OCI-LY3 (cell line): ENCODE data around the gene NR1H4.

Experiments used
- H2AFZ ChIP-seq: fragments of 200-600, 300-600 bp; shearing (Covaris generic); 2 replicates; pipeline ENCODE4 v1.6.0; 2014; ENCODE audit warnings: antibody characterized with exemption, low read depth, low read length
- H3K27ac ChIP-seq: fragments of 200-600, 300-600 bp; sonication (generic); 2 replicates; pipeline ENCODE4 v1.5.1; 2014; ENCODE audit warnings: mild to moderate bottlenecking, low read length, moderate library complexity, mixed read lengths
- H3K27me3 ChIP-seq: fragments of 200-600, 300-600 bp; sonication (generic); 2 replicates; pipeline ENCODE4 v1.6.1; 2014; ENCODE audit warnings: low read depth, low read length, mixed read lengths
- H3K36me3 ChIP-seq: fragments of 200-600, 300-600 bp; sonication (generic); replicated peaks from 2 replicates; pipeline ENCODE3; 2014; ENCODE audit warnings: low read depth, low read length, mixed read lengths
- H3K4me1 ChIP-seq: fragments of 300-600, 200-600 bp; sonication (generic); 2 replicates; pipeline ENCODE4 v1.6.1; 2014; ENCODE audit warnings: low read length, mixed read lengths
- H3K4me2 ChIP-seq: fragments of 200-600, 300-600 bp; sonication (generic); 2 replicates; pipeline ENCODE4 v1.6.1; 2014; ENCODE audit warnings: low read length, mixed read lengths
- H3K4me3 ChIP-seq: fragments of 300-600, 200-600 bp; sonication (generic); 2 replicates; pipeline ENCODE4 v1.5.1; 2014; ENCODE audit warnings: antibody characterized with exemption, mild to moderate bottlenecking, low read length, moderate library complexity
- H3K79me2 ChIP-seq: fragments of 300-600, 200-600 bp; shearing (Covaris generic); 2 replicates; pipeline ENCODE4 v1.6.1; 2014; ENCODE audit warnings: mild to moderate bottlenecking, low read length, mixed read lengths
- H3K9ac ChIP-seq: fragments of 300-600, 200-600 bp; shearing (Covaris generic); 2 replicates; pipeline ENCODE4 v1.6.0; 2014; ENCODE audit warnings: mild to moderate bottlenecking, low read length, moderate library complexity
- H3K9me3 ChIP-seq: fragments of 200-600, 300-600 bp; shearing (Covaris generic); 2 replicates; pipeline ENCODE4 v1.6.1; 2014; ENCODE audit warnings: low read length, mixed read lengths; ENCODE audit not compliant: insufficient read depth
- H4K20me1 ChIP-seq: fragments of 200-600, 300-600 bp; sonication (generic); 2 replicates; pipeline ENCODE4 v1.6.1; 2016; ENCODE audit warnings: low read length, mixed read lengths; ENCODE audit not compliant: insufficient read depth
- EZH2phosphoT487 ChIP-seq: fragments of 200-600 bp; shearing (Covaris generic); IDR thresholded peaks from 2 replicates; pipeline ENCODE4 v1.6.1; 2018; ENCODE audit warnings: antibody characterized with exemption, mixed run types, low read depth
- TF ChIP-seq, protein P1 (sequence below): fragments of 200-600, 300-600 bp; sonication (generic); IDR thresholded peaks from 2 replicates; pipeline ENCODE4 v1.5.1; 2014; ENCODE audit warnings: antibody characterized with exemption, low read length, low read depth

The NR1H4 gene

DNA sequence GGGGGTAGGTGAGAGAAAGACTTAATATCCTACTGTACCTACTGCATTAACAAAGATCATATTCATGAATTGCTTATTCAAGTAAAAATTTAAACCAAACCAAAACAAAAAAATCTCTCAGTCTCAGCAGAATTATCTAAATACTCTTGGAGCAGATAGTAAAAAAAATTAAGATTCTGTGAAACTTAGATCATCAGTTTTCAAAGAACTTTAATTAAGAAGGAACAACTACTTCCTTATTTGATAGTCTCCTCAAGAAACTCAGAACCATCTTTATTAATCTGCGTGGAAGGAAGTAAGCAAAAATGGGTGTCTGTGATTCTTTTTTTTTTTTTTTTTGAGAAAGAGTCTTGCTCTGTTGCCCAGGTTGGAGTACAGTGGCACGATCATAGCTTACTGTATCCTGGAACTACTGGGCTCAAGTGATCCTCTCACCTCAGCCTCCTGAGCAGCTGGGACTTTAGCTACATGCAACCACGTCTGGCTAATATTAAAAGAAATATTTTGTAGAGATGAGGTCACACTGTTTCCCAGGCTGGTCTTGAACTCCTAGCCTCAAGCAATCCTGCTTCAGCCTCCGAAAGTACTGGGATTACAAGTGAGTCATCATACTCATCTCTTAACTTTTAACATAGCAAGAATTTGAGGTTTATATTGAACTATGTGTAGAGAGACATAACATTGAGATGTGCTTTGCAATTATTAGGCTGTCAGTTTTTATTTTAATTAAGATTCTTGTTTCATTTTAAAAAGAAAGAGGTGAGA, 137.2 kb downstream of the NR1H4 start:
- H3K4me3 ChIP-seq: no peak overlapping the region
- H3K4me1 ChIP-seq: peaks cover 5% of the 10 kb centered on the region; the same call in 1 of the 2 replicates
- H3K79me2 ChIP-seq: no peaks in the 10 kb centered on the region
- H3K9ac ChIP-seq: no peak overlapping the region
- H4K20me1 ChIP-seq: no peaks in the 10 kb centered on the region
- no peak overlapping the region for H3K4me2 ChIP-seq
- TF ChIP-seq, protein P1, sequence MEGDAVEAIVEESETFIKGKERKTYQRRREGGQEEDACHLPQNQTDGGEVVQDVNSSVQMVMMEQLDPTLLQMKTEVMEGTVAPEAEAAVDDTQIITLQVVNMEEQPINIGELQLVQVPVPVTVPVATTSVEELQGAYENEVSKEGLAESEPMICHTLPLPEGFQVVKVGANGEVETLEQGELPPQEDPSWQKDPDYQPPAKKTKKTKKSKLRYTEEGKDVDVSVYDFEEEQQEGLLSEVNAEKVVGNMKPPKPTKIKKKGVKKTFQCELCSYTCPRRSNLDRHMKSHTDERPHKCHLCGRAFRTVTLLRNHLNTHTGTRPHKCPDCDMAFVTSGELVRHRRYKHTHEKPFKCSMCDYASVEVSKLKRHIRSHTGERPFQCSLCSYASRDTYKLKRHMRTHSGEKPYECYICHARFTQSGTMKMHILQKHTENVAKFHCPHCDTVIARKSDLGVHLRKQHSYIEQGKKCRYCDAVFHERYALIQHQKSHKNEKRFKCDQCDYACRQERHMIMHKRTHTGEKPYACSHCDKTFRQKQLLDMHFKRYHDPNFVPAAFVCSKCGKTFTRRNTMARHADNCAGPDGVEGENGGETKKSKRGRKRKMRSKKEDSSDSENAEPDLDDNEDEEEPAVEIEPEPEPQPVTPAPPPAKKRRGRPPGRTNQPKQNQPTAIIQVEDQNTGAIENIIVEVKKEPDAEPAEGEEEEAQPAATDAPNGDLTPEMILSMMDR: no peak
- no peak for TF ChIP-seq EZH2phosphoT487
- no peaks in the 10 kb centered on the region for H3K9me3 ChIP-seq
- H2AFZ ChIP-seq: no peak overlapping the region
- H3K27ac ChIP-seq: no peak overlapping the region
- H3K27me3 ChIP-seq: no peaks in the 10 kb centered on the region
- H3K36me3 ChIP-seq: no peaks in the 10 kb centered on the region

DNA sequence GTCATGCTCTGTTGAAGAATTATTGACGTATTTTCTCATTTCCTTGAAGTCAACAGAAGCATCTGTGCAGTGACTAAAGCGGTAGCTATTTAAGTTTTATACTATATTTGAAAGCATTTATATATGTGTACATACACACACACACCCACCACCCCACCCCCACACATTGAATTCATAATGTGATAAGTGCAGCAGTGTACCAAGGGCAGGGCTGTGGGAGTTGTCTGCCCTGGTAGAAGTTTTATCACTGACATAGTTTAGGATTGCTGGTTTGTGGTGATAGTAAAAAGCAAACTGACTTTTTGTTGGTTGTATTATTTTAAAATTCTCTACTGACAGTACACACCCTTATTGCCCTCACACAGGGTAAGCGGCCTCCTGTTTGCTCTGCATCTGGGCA, 138.9 kb downstream of the NR1H4 start:
- no peak overlapping the region for H3K4me2 ChIP-seq
- H3K9me3 ChIP-seq: no peaks in the 10 kb centered on the region
- no peak overlapping the region for H3K9ac ChIP-seq
- no peaks in the 10 kb centered on the region for H3K79me2 ChIP-seq
- H4K20me1 ChIP-seq: no peaks in the 10 kb centered on the region
- TF ChIP-seq, protein P1: no peak
- TF ChIP-seq EZH2phosphoT487: no peak
- H3K36me3 ChIP-seq: no peaks in the 10 kb centered on the region
- H3K27ac ChIP-seq: no peak overlapping the region
- H2AFZ ChIP-seq: no peak overlapping the region
- H3K4me3 ChIP-seq: no peak overlapping the region
- no peaks in the 10 kb centered on the region for H3K27me3 ChIP-seq
- H3K4me1 ChIP-seq: peaks cover 5% of the 10 kb centered on the region; the same call in 1 of the 2 replicates
